CD4-positive, alpha-beta T cell treated with Interferon gamma for 1 hour (primary cell): ENCODE results near the gene KIAA1217.

Source experiments
- DNase-seq: peaks from one replicate; pipeline ENCODE4 v3.0.0-alpha.2; 2020

The KIAA1217 gene

GRCh38 chr10:24375510-24375909 is 166.6 kb downstream of the KIAA1217 start:
- no peak for DNase-seq

DNA sequence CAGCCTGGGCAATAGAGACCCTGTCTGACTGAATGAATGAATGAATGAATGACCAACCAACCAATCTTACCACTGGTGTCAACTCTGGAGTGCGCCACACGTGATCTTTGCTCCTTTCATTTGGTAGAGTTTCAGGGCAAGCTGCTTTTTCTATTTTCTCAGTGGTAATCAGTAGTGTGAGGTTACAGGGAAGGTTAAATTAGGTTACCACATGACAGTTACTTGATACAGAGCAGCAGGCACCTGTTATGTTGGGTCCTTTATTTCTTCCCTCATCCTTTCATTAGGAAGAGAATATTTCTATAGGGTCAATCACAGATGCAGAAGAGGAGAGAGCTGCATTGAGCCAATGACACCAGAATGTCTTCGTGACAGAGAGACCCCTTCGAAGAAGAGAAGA is 167.8 kb downstream of the KIAA1217 start:
- DNase-seq = no peak

DNA sequence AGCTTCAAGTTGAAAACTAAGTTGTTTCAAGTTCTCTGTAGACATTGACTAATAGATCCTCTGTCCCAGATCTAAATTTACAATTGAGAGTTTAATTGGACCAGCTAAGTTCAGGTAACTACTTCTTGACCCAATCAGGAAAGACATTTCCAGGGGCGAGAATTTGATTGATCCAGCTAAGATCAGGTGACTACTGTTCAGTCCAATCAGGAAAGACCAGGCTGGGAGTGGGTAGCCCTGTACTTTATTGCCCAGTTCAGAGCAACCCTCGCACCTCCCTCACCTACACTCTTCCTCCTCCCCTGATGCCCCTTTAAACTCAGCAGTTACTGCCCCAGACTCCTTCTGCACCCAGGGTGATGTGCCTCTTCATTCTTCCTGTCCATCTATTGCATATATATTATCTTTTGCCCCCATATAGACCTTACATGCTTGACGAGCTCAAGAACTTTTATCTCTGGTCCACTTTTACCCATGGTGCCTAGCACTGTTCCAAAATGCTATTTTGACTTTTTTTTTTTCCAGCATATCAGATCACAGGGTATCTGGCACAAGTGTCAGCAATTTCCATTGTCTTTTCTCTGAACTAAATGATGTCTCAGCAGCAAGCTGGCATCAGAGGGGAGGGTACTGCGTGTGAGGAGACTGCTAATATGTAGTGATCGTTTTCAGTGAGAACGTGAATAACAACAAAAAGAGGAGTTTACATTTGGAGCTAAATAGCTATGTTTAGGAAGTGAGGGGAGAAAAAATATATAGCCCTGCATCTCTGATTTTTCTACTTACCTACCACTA is 169.4 kb downstream of the KIAA1217 start:
- no peak for DNase-seq

GRCh38 chr10:24381235-24382010 is 172.5 kb downstream of the KIAA1217 start:
- no peak for DNase-seq

- no peak for DNase-seq
Observed at GRCh38 chr10:24382045-24382444, 173.1 kb downstream of the KIAA1217 start.

DNA sequence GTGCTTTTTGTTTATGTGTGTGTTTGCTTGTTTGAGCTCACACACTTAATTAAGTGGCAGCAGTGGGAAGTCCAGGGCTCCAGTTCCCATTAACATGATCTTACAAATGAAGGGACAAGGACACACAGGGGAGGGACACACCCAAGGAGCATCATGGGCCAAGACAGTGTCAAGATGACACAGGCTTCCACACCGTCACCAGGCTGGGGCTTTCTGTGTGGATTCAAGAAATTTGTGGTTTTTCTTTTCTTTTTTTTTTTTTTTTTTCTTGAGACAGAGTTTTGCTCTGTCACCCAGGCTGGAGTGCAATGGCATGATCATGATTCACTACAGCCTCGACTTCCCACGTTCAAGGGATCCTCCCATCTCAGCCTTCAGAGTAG is 173.6 kb downstream of the KIAA1217 start:
- DNase-seq = no peak

DNA sequence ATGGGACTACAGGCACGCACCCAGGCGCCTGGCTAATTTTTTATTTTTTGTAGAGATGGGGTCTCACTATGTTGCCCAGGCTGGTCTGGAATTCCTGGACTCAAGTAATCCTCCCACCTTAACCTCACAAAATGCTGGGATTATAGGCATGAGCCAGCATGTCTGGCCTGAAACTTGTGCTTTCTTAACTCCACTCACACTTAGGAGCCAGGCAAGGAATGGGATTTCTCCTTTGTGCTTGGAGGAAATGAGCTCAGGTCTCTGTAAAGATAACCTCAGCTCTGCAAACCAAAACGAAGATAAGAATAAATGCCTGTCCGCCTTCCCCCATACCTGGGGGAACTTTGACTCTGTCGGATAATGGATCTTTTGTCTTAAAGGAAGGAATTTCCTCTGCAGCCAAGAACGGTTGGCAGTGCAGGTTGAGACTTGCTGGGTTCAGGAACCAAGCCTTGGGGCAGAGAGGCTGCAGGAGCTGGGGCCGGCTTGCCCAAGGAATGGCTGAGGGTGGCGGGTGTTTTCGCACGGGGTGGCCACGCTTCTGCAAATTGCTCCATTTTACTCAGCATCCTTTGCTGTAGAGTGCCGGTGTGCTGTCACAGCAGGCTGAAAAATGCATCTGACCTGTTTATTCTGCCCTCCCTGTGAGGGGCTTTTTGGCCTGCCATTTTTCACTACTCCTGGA is 174.2 kb downstream of the KIAA1217 start:
- DNase-seq = no peak

DNA sequence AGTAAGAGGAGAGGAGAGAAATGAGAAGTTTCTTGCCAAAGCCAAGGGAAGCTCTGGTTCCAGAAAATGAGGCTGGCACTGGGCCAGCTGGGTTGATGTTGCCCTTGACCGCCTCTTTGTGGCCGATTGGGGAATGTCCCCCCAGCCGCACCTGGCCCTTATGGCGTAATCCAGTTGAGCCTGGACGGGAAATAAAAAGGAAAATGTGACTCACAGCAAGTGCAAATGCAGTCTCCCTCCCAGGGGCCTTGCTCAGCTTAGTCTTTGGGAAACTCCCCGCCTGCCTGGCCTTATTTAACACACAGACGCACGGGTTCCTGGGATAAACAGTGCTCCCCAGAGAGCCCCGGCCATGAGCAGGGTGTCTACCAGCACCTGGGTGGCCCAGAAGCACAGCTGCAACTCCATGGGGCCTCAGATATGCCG is 174.8 kb downstream of the KIAA1217 start:
- DNase-seq = peak; percentile 16

DNA sequence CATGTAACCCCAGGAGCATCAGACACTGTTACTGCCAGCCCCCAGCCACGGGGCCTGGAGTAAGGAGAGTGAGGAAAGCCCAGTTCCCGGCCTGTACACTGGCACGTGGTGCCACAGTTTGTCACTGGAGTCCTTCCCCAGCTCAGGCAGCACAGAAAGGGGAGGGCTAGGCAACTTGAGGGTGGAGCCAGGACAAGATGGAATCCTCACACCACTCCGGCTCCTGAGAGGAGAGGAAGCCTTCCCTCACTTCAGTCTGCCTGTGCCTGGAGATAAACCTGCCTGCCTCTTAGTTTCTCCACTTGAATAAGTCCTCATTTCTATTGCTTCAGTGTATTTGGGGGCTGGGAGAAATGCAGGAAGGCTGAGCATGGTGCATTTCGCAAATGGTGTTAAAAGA is 176.0 kb downstream of the KIAA1217 start:
- DNase-seq = no peak

DNA sequence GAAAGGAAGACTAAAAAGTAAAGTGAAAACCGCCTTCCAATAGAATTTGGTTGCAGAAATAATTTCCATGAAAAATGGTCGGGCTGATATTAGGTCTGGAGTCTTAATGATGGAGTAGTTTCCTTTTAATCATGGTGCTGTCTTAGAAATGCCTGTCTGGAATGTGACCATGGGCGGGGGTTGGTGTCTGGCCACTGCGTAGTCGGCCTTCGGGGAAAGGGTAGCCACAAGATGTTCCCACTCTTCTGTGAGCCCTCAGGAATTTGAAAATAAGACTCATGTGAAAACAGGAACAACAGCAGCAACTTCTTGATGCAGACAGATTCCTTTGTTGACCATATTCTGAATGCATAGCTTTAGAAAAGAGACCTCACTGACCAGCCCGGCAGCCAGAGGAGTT is 176.8 kb downstream of the KIAA1217 start:
- DNase-seq = no peak

GRCh38 chr10:24390146-24390700 is 181.3 kb downstream of the KIAA1217 start:
- DNase-seq = no peak

- no peak for DNase-seq
Observed at GRCh38 chr10:24390746-24391145, 181.8 kb downstream of the KIAA1217 start.

DNA sequence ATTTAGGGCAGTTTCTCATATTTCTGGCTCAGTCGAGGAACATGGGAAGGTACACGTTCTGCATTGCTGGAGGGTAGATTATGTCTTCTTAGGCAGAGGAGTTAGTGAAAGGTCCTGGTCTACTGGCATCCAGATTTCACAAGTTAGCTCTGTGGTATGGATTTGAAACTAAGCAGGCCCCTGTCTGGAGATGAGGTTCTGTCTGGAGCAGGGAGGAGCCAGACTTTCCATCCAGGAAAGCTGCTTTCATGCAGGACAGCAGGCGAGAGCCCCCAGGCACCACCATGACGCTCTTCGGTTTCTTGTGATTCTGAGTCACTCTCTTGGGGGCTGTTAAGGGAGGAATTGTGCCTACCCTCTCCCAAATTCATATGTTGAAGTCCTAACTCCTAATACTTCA is 184.3 kb downstream of the KIAA1217 start:
- no peak for DNase-seq

- DNase-seq = no peak
Observed at GRCh38 chr10:24394461-24395190, 185.7 kb downstream of the KIAA1217 start.

DNA sequence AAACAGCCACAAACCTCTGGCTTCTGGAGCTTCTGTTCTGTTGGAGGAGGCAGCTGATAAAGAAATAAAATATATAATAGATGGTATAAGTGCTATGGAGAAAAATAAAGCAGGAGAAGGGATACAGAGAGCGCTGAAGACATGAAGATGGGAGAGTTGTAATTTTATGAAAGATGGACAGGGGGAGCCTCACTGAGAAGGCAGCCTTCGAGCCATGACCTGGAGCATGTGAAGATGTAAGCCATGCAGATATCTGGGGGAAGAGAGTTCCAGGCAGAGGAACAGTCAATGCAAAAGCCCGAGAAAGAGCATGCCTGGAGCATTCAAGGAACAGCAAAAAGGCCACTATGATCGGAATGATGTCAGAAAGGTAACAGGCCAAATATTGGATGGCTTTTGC is 187.5 kb downstream of the KIAA1217 start:
- no peak for DNase-seq

DNA sequence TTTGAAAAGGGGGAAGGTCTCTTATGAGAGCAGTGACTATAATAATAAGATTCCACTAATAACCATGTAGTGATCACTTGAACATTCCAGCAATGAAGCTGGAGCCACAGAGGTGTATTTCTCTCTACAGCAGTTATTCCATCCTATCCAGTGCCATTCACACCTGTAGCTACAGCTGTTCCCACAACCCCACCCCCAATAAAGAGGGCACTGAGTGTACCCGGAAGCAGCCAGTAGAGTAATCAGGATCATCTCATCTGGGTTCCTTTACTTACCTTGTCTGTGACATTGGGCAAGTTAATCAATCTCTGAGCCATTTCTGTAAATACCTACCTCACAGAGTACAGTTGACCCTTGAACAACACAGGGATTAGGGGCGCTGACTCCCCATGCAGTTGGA is 188.7 kb downstream of the KIAA1217 start:
- DNase-seq = no peak

GRCh38 chr10:24404567-24404966 is 195.6 kb downstream of the KIAA1217 start:
- no peak for DNase-seq

DNA sequence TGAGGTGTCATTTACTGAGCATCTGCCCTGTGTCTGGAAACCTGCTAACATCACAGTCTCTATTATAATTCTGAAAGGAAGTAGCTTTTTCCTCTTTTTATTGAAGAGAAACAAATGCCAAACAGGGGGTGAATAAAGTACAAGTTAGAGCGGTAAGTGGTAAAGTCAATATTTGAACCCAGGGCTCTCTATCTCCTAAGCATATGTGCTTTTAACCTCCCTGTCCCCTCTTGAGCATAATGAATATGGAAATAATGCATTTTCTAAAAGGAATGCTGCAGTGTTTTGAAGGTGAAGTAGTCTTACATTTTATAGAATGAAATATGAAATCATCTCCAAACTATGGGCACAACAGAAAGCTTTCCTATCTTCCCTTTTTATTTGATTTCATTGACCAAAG is 196.7 kb downstream of the KIAA1217 start:
- DNase-seq = no peak

GRCh38 chr10:24406809-24407483 is 198.0 kb downstream of the KIAA1217 start:
- DNase-seq = no peak

DNA sequence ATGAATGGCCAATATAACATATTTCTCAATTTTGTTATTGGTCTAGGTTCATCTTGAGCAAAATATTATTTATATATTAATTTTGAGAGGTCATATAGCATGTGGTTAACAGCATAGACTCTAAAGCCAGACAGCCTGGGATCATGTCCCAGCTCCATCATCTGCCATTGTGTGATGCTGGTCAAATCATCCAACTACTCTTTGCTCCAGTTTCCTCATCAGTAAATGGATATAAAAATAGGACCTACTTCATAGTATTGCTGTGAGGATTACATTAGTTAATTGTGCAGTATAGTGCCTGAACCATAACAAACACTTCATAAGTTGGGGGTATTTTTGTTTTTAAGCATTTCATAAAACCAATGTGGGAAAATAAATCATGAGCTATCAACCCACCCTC is 199.0 kb downstream of the KIAA1217 start:
- no peak for DNase-seq

GRCh38 chr10:24408365-24408764 is 199.4 kb downstream of the KIAA1217 start:
- no peak for DNase-seq

DNA sequence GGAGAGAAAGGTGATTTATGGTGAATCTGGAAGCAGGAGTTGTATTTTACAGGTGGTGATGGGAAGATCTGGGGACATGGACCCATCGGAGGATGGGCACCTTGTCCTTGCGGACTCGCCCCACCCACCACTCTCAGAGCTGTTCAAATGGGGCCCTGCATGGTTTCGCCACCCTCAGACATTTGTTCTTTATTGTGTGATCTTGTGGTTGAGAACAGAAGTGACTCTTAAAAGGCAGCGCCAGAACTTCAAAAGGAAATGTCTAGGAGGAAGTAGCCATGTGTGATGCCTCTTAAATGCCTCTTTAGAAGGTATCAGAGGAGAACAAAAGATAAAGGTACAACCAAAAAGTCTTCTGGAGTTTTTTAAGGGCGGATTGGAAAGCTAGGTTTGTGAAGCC is 205.7 kb downstream of the KIAA1217 start:
- DNase-seq = no peak
